Measurements from ENCODE around the gene SLC25A18.

SLC25A18 gene

GRCh38 chr22:17570851-17571631, 7.7 kb downstream of the SLC25A18 start:
- DNase-seq: peak; percentile 52 to 82

- no peak for DNase-seq
Measured at GRCh38 chr22:17575151-17575550, 11.9 kb downstream of the SLC25A18 start.

GRCh38 chr22:17575681-17576080, 12.4 kb downstream of the SLC25A18 start:
- DNase-seq: peak; percentile 35 to 50

- no peak for DNase-seq
Measured at GRCh38 chr22:17576470-17576869, 13.2 kb downstream of the SLC25A18 start.

GRCh38 chr22:17578136-17578754, 14.9 kb downstream of the SLC25A18 start:
- peak; percentile 58 to 60 for DNase-seq

- DNase-seq: no peak
Measured at GRCh38 chr22:17579535-17579981, 16.3 kb downstream of the SLC25A18 start.

GRCh38 chr22:17580441-17581031, 17.2 kb downstream of the SLC25A18 start:
- no peak for DNase-seq

- no peak for DNase-seq
Measured at GRCh38 chr22:17581056-17581455, 17.8 kb downstream of the SLC25A18 start.

GRCh38 chr22:17581631-17582030, 18.3 kb downstream of the SLC25A18 start:
- no peak for DNase-seq

GRCh38 chr22:17583151-17583550, 19.9 kb downstream of the SLC25A18 start:
- no peak for DNase-seq

GRCh38 chr22:17586831-17587440, 23.6 kb downstream of the SLC25A18 start:
- DNase-seq: no peak

GRCh38 chr22:17587629-17588028, 24.3 kb downstream of the SLC25A18 start:
- no peak for DNase-seq

GRCh38 chr22:17588606-17589005, 25.3 kb downstream of the SLC25A18 start:
- no peak for DNase-seq

- no peak for DNase-seq
Measured at GRCh38 chr22:17589810-17590375, 26.6 kb downstream of the SLC25A18 start.

GRCh38 chr22:17590586-17590985, 27.3 kb downstream of the SLC25A18 start:
- no peak for DNase-seq

- DNase-seq: no peak
Measured at GRCh38 chr22:17592201-17592600, 28.9 kb downstream of the SLC25A18 start.

- DNase-seq: no peak
Measured at GRCh38 chr22:17596226-17596625, 32.9 kb downstream of the SLC25A18 start.

GRCh38 chr22:17597217-17597616, 33.9 kb downstream of the SLC25A18 start:
- no peak for DNase-seq

GRCh38 chr22:17598318-17598717, 35.0 kb downstream of the SLC25A18 start:
- DNase-seq: no peak

GRCh38 chr22:17601031-17601430, 37.7 kb downstream of the SLC25A18 start:
- DNase-seq: no peak

GRCh38 chr22:17603668-17604067, 40.4 kb downstream of the SLC25A18 start:
- no peak for DNase-seq

- no peak for DNase-seq
Measured at GRCh38 chr22:17606496-17606895, 43.2 kb downstream of the SLC25A18 start.

- no peak for DNase-seq
Measured at GRCh38 chr22:17607891-17608521, 44.7 kb downstream of the SLC25A18 start.
